CD4-positive, alpha-beta T cell (primary cell): Measurements from ENCODE around the gene LMF1. TPM values are rescaled to one million over a fixed set of nuclear protein-coding genes. Genes with fewer than 3 reads are reported as not detected.

Experiments used
- ATAC-seq: fragments of 200-7000 bp; cut with Tn5 transposase; one replicate; pipeline ENCODE4 v1.10.0; 2022; ENCODE audit warnings: mild to moderate bottlenecking; ENCODE audit not compliant: poor library complexity
- CTCF ChIA-PET: fragments of 350-600 bp; sonication (Branson Sonifier 250); formaldehyde crosslinking; loops from one replicate; lab custom pipeline; 2021; ENCODE audit warnings: antibody characterized with exemption, inconsistent platforms; lab: Charles Lee
- POLR2A ChIA-PET: fragments of 350-600 bp; sonication (Branson Sonifier 250); formaldehyde crosslinking; loops from one replicate; lab custom pipeline; 2021; ENCODE audit warnings: antibody characterized with exemption, inconsistent platforms; lab: Charles Lee
- DNase-seq, 14 experiments: peaks; one replicate each; pipeline ENCODE4 v3.0.0-alpha.2; 2013 to 2020; ENCODE audit warnings: mixed read lengths in 2 of 14
- H3K27ac ChIP-seq, 2 donors: one replicate each; pipeline versions ENCODE4 v1.5.1 to v1.7.0; 2013; ENCODE audit warnings: low read length in 2 of 2, low read depth in 1 of 2, mild to moderate bottlenecking in 1 of 2
- H3K27me3 ChIP-seq, 2 experiments: 1 replicate in 1 of 2; 2 replicates in 1 of 2; pipeline versions ENCODE4 v1.6.1 to v1.7.0; 2013; ENCODE audit warnings: low read length in 2 of 2, control low read depth in 1 of 2, mild to moderate bottlenecking in 1 of 2, moderate library complexity in 1 of 2; ENCODE audit not compliant: insufficient read depth in 2 of 2, control insufficient read depth in 1 of 2
- H3K36me3 ChIP-seq: one replicate; pipeline ENCODE4 v1.6.1; 2013; ENCODE audit warnings: low read length, control low read depth; ENCODE audit not compliant: insufficient read depth
- H3K4me1 ChIP-seq: one replicate; pipeline ENCODE4 v1.6.1; 2013; ENCODE audit warnings: low read length, control low read depth; ENCODE audit not compliant: insufficient read depth
- H3K4me3 ChIP-seq: one replicate; pipeline ENCODE4 v1.5.1; 2013; ENCODE audit warnings: mild to moderate bottlenecking, low read length, moderate library complexity
- H3K9me3 ChIP-seq, 2 experiments: 1 replicate in 1 of 2; 2 replicates in 1 of 2; pipeline versions ENCODE4 v1.6.1 to v1.7.0; 2013; ENCODE audit warnings: low read length in 2 of 2, mild to moderate bottlenecking in 2 of 2, control low read depth in 1 of 2, moderate library complexity in 1 of 2; ENCODE audit not compliant: control insufficient read depth in 1 of 2, insufficient read depth in 1 of 2
- H3K27ac Mint-ChIP-seq: one replicate; pipeline ENCODE4 v1.8.0; 2020; ENCODE audit warnings: mixed read lengths
- H3K27me3 Mint-ChIP-seq: one replicate; pipeline ENCODE4 v1.8.0; 2021; ENCODE audit warnings: mixed read lengths
- H3K36me3 Mint-ChIP-seq: one replicate; pipeline ENCODE4 v1.8.0; 2021; ENCODE audit warnings: low read depth, mixed read lengths
- H3K4me1 Mint-ChIP-seq: one replicate; pipeline ENCODE4 v1.8.0; 2021; ENCODE audit warnings: low read depth, mixed read lengths
- H3K4me3 Mint-ChIP-seq: one replicate; pipeline ENCODE4 v1.8.0; 2020; ENCODE audit warnings: mild to moderate bottlenecking, mixed read lengths
- H3K9me3 Mint-ChIP-seq: one replicate; pipeline ENCODE4 v1.8.0; 2020; ENCODE audit warnings: mixed read lengths
- CTCF ChIP-seq: fragments of 200-600 bp; IDR thresholded peaks from one replicate; pipeline ENCODE4 v1.8.0; 2022; ENCODE audit warnings: antibody characterized with exemption, mild to moderate bottlenecking
- intact Hi-C, 2 experiments: fragments of 100-400 bp; cut with DNase I in 1 of 2; cut with micrococcal nuclease in 1 of 2; formaldehyde crosslinking; loops; one replicate each; pipeline versions ENCODE4 v1.15.1 to v1.9.0; 2023 to 2025; cut with DNase I, micrococcal nuclease
- total RNA-seq, 174 experiments: library from RNA in 2 of 174; stranded (reverse) in 2 of 174; gene quantifications; one replicate each; pipeline ENCODE4 v1.2.3 and lab custom pipeline; 2021 to 2026

Gene LMF1
- total RNA-seq, 2 experiments from 2014 or later, result 26.8 to 27.6 TPM

- Mint-ChIP-seq H3K27ac (no peak overlapping the region), H3K36me3 (peaks cover 35% of the 10 kb centered on the region), H3K27me3 (no peaks in the 10 kb centered on the region), H3K9me3 (no peaks in the 10 kb centered on the region), H3K4me3 (no peak overlapping the region), H3K4me1 (no peaks in the 10 kb centered on the region)
- intact Hi-C loops, result no loop called here
- ATAC-seq, result no peak
- no peaks in the 10 kb centered on the region for H3K27me3 ChIP-seq
- no peaks in the 10 kb centered on the region for H3K4me1 ChIP-seq
- no peak overlapping the region for H3K27ac ChIP-seq
- TF ChIP-seq CTCF, result no peak
- H3K36me3 ChIP-seq, result peaks cover 29% of the 10 kb centered on the region
- no peak for DNase-seq
- peaks cover 5 to 18% of the 10 kb centered on the region in 2 experiments for H3K9me3 ChIP-seq
- ChIA-PET POLR2A (no interaction called here), CTCF (no interaction called here)
- H3K4me3 ChIP-seq, result no peak overlapping the region
Observed at GRCh38 chr16:930076-930475, 40.7 kb downstream of the LMF1 start.

- ATAC-seq, result no peak
Observed at GRCh38 chr16:929227-930073, 41.3 kb downstream of the LMF1 start.

GRCh38 chr16:928526-928925 lies 42.3 kb downstream of the LMF1 start:
- Histone ChIP-seq H3K36me3 (peaks cover 25% of the 10 kb centered on the region), H3K4me1 (no peaks in the 10 kb centered on the region), H3K4me3 (no peak overlapping the region), H3K9me3 (peaks cover 5 to 18% of the 10 kb centered on the region in 2 experiments), H3K27ac (no peak overlapping the region), H3K27me3 (no peaks in the 10 kb centered on the region)
- no peaks in the 10 kb centered on the region for H3K4me1 Mint-ChIP-seq
- CTCF ChIA-PET, result no interaction called here
- no peak overlapping the region for H3K27ac Mint-ChIP-seq
- DNase-seq (no peak), ATAC-seq (no peak)
- no peak overlapping the region for H3K4me3 Mint-ChIP-seq
- intact Hi-C loops, result no loop called here
- H3K36me3 Mint-ChIP-seq, result peaks cover 44% of the 10 kb centered on the region
- H3K9me3 Mint-ChIP-seq, result no peaks in the 10 kb centered on the region
- TF ChIP-seq CTCF, result no peak
- no peaks in the 10 kb centered on the region for H3K27me3 Mint-ChIP-seq
- POLR2A ChIA-PET, result no interaction called here

More at GRCh38 chr16:929227-930073, 41.3 kb downstream of the LMF1 start:
- peaks cover 40% of the 10 kb centered on the region for H3K36me3 Mint-ChIP-seq
- CTCF ChIA-PET, result no interaction called here
- H3K9me3 Mint-ChIP-seq, result no peaks in the 10 kb centered on the region
- H3K27ac ChIP-seq, result no peak overlapping the region
- peaks cover 29% of the 10 kb centered on the region for H3K36me3 ChIP-seq
- POLR2A ChIA-PET, result no interaction called here
- TF ChIP-seq CTCF, result no peak
- intact Hi-C loops, result no loop called here
- H3K4me1 ChIP-seq, result no peaks in the 10 kb centered on the region
- no peak overlapping the region for H3K27ac Mint-ChIP-seq
- H3K4me3 ChIP-seq, result no peak overlapping the region
- no peaks in the 10 kb centered on the region for H3K27me3 Mint-ChIP-seq
- H3K9me3 ChIP-seq, result peaks cover 5 to 18% of the 10 kb centered on the region in 2 experiments
- H3K4me3 Mint-ChIP-seq, result no peak overlapping the region
- no peak for DNase-seq
- H3K27me3 ChIP-seq, result no peaks in the 10 kb centered on the region
- H3K4me1 Mint-ChIP-seq, result no peaks in the 10 kb centered on the region
